OCI-LY1 (cell line): ENCODE results near the gene RGS10.

Experiments used
- H2AFZ ChIP-seq: fragments of 200-600 bp; sonication (generic), shearing (Covaris generic); 2 replicates; pipeline ENCODE4 v1.6.0; 2014; ENCODE audit warnings: antibody characterized with exemption, mild to moderate bottlenecking, low read length
- H3F3A ChIP-seq: fragments of 200-600 bp; sonication (generic), shearing (Covaris generic); 2 replicates; pipeline ENCODE4 v1.6.0; 2014; ENCODE audit warnings: mild to moderate bottlenecking, antibody characterized with exemption, low read length, moderate library complexity; ENCODE audit not compliant: insufficient read depth
- H3K27ac ChIP-seq: fragments of 200-600 bp; sonication (generic); 2 replicates; pipeline ENCODE4 v1.5.1; 2014; ENCODE audit warnings: low read length, mixed run types, mild to moderate bottlenecking, low read depth; ENCODE audit not compliant: poor library complexity, severe bottlenecking
- H3K27me3 ChIP-seq: fragments of 200-600 bp; sonication (generic); 2 replicates; pipeline ENCODE4 v1.6.0; 2014; ENCODE audit warnings: antibody characterized with exemption, mild to moderate bottlenecking, low read length, moderate library complexity; ENCODE audit not compliant: insufficient read depth
- H3K36me3 ChIP-seq: fragments of 200-600 bp; sonication (generic); 2 replicates; pipeline ENCODE4 v1.6.1; 2014; ENCODE audit warnings: mild to moderate bottlenecking, antibody characterized with exemption, low read length, moderate library complexity, mixed read lengths; ENCODE audit not compliant: insufficient read depth
- H3K4me1 ChIP-seq: fragments of 200-600 bp; sonication (generic); 2 replicates; pipeline ENCODE4 v1.5.1; 2014; ENCODE audit warnings: mild to moderate bottlenecking, low read length, moderate library complexity; ENCODE audit not compliant: insufficient read depth, severe bottlenecking
- H3K4me2 ChIP-seq: fragments of 200-600 bp; sonication (generic), shearing (Covaris generic); 2 replicates; pipeline ENCODE4 v1.6.1; 2014; ENCODE audit warnings: low read length
- H3K4me3 ChIP-seq: fragments of 200-600 bp; sonication (generic); 2 replicates; pipeline ENCODE4 v1.5.1; 2014; ENCODE audit warnings: low read length, low read depth, mild to moderate bottlenecking, mixed read lengths; ENCODE audit not compliant: poor library complexity, severe bottlenecking
- H3K79me2 ChIP-seq: fragments of 200-600 bp; shearing (Covaris generic); 2 replicates; pipeline ENCODE4 v1.6.1; 2016; ENCODE audit warnings: mixed run types, low read length, mixed read lengths; ENCODE audit not compliant: insufficient read depth
- H3K9ac ChIP-seq: fragments of 200-600 bp; sonication (generic), shearing (Covaris generic); 2 replicates; pipeline ENCODE4 v1.6.1; 2014; ENCODE audit warnings: mild to moderate bottlenecking, low read length, mixed read lengths
- H3K9me2 ChIP-seq: fragments of 200-600 bp; sonication (generic), shearing (Covaris generic); 2 replicates; pipeline ENCODE4 v1.6.1; 2014; ENCODE audit warnings: low read depth, mild to moderate bottlenecking, low read length, mixed read lengths
- H3K9me3 ChIP-seq: fragments of 200-600 bp; shearing (Covaris generic); 2 replicates; pipeline ENCODE4 v1.6.1; 2014; ENCODE audit warnings: low read length, mixed read lengths
- H4K20me1 ChIP-seq: fragments of 200-600 bp; sonication (generic), shearing (Covaris generic); 2 replicates; pipeline ENCODE4 v1.6.0; 2016; ENCODE audit warnings: mild to moderate bottlenecking, low read length; ENCODE audit not compliant: insufficient read depth
- EZH2 ChIP-seq: fragments of 200-600 bp; sonication (generic), shearing (Covaris generic); IDR thresholded peaks from 2 replicates; pipeline ENCODE4 v1.8.0; 2017; ENCODE audit warnings: borderline replicate concordance, mixed run types, mild to moderate bottlenecking, antibody characterized with exemption, low read length, moderate library complexity, mixed read lengths
- TF ChIP-seq, protein P1 (sequence below): fragments of 200-600 bp; sonication (generic), shearing (Covaris generic); IDR thresholded peaks from 2 replicates; pipeline ENCODE4 v1.5.1; 2017; ENCODE audit warnings: mild to moderate bottlenecking, antibody characterized with exemption, low read length, moderate library complexity, mixed read lengths

The RGS10 gene

DNA sequence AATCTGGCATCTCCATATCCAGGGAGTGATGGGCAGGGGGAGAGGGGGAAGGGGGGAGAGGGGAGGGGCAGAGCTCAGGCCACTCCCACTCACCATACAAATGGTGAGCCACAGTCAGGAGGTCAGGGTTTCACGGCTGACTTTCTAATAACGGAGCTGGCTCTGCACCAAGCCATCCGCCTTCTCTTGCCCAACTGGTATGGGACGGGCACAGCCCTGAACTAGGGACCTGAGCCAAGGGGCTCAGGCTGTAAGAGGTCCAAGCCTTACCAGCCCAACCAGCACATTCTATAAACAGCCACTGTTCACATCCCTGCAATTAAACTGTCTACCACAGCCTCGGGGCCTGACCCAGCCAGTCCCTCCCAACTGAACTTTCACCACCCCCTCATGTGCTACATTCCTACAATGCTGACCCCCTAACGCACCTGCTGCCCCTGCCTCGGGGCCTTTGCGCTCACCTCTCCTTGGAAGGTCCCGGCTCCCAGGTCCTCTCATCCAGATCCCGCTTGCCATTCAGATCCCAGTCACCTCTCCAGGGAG, 32.5 kb downstream of the RGS10 start:
- Histone ChIP-seq H3F3A (no peaks in the 10 kb centered on the region), H4K20me1 (no peaks in the 10 kb centered on the region), H3K27me3 (peaks cover 4% of the 10 kb centered on the region; the same call in 1 of the 2 replicates), H3K9me3 (no peaks in the 10 kb centered on the region), H3K9ac (no peak overlapping the region), H3K9me2 (no peaks in the 10 kb centered on the region), H3K79me2 (no peaks in the 10 kb centered on the region), H3K27ac (no peak overlapping the region), H2AFZ (no peak overlapping the region), H3K4me2 (no peak overlapping the region), H3K4me1 (no peaks in the 10 kb centered on the region), H3K4me3 (no peak overlapping the region), H3K36me3 (no peaks in the 10 kb centered on the region)
- no peak for TF ChIP-seq EZH2
- TF ChIP-seq, protein P1, sequence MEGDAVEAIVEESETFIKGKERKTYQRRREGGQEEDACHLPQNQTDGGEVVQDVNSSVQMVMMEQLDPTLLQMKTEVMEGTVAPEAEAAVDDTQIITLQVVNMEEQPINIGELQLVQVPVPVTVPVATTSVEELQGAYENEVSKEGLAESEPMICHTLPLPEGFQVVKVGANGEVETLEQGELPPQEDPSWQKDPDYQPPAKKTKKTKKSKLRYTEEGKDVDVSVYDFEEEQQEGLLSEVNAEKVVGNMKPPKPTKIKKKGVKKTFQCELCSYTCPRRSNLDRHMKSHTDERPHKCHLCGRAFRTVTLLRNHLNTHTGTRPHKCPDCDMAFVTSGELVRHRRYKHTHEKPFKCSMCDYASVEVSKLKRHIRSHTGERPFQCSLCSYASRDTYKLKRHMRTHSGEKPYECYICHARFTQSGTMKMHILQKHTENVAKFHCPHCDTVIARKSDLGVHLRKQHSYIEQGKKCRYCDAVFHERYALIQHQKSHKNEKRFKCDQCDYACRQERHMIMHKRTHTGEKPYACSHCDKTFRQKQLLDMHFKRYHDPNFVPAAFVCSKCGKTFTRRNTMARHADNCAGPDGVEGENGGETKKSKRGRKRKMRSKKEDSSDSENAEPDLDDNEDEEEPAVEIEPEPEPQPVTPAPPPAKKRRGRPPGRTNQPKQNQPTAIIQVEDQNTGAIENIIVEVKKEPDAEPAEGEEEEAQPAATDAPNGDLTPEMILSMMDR = no peak

DNA sequence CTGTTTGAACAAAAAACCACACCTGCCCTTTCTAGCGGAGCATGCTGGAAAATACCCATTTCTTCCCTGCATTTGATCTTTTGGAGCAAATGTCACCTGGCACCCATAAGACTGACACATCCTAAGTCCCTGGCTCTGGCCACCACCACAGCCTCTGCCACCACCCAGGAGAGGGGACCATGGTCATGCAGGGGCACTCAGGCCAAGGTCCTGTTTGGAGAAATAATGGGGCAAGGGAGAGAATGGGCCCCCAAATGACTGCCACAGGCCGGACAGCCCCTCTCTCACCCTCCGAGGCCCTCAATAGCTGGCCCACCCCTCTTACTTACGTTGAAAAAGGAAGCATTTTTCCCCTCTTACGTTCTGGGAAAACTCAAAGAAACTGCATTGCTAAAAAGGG, 35.4 kb downstream of the RGS10 start:
- Histone ChIP-seq H3K27me3 (peaks cover 4% of the 10 kb centered on the region; the same call in 1 of the 2 replicates), H3F3A (no peaks in the 10 kb centered on the region), H3K9ac (no peak overlapping the region), H4K20me1 (no peaks in the 10 kb centered on the region), H3K36me3 (no peaks in the 10 kb centered on the region), H3K4me1 (peaks cover 7% of the 10 kb centered on the region), H3K9me2 (no peaks in the 10 kb centered on the region), H3K4me3 (no peak overlapping the region), H3K27ac (no peak overlapping the region), H3K79me2 (no peaks in the 10 kb centered on the region), H3K9me3 (no peaks in the 10 kb centered on the region), H3K4me2 (no peak overlapping the region), H2AFZ (no peak overlapping the region)
- TF ChIP-seq, protein P1 = no peak

DNA sequence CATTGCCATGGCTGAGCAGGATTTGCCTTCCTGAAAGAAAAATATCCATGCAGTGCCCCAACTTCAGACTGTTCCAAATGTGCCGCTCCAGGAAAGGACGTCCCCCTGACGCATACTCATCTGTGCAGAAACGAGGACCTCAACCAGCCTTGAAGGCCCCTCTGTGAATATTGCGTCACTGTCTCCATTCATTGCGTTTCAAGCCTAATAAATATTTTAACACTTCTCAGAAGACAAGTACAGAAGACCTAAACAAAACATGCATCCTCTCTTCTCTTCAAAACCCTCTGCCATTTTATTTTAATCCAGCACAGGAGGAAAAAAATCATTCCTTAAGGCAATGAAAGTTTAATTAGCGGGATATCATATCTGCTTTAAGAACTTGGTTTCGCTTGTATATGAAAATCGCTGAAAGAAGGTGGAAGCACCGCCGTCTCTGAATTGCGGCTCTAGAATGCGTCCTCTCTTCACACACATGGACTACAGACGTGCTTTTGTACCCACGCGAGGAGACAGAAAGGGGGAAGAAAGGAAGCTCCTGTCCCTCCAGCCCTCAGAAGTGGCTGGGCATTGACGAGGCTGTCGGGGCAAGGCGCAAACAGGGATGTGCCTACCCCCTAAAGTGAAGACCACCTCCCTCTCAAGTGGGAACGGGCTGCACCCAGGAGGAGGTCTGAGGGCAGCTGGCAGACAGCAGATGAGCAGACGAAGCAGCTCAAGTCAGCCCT, 36.8 kb downstream of the RGS10 start:
- no peaks in the 10 kb centered on the region for H3K9me2 ChIP-seq
- H3F3A ChIP-seq = no peaks in the 10 kb centered on the region
- H3K27me3 ChIP-seq = no peaks in the 10 kb centered on the region; the same call in 1 of the 2 replicates
- no peaks in the 10 kb centered on the region for H3K36me3 ChIP-seq
- H3K9me3 ChIP-seq = no peaks in the 10 kb centered on the region
- H3K27ac ChIP-seq = no peak overlapping the region
- H3K79me2 ChIP-seq = no peaks in the 10 kb centered on the region
- no peaks in the 10 kb centered on the region for H4K20me1 ChIP-seq
- no peak overlapping the region for H2AFZ ChIP-seq
- H3K4me2 ChIP-seq = no peak overlapping the region
- no peak overlapping the region for H3K4me3 ChIP-seq
- peaks cover 10% of the 10 kb centered on the region for H3K4me1 ChIP-seq
- H3K9ac ChIP-seq = no peak overlapping the region
- no peak for TF ChIP-seq EZH2
- TF ChIP-seq, protein P1 = no peak
